NCI-H510A treated with DMSO at 0.1 percent for 48 hours (cell line): Measurements from ENCODE around the gene DPM2.

ENCODE experiments used
- DNase-seq: peaks from one replicate; lab custom pipeline; 2025; lab: John Stamatoyannopoulos, UW

Gene DPM2

GRCh38 chr9:127936347-127936852 lies 1.3 kb downstream of the DPM2 start:
- no peak for DNase-seq

- no peak for DNase-seq
Measured at GRCh38 chr9:127935765-127936221, 1.9 kb downstream of the DPM2 start.

- DNase-seq, result no peak
Measured at GRCh38 chr9:127934986-127935385, 2.7 kb downstream of the DPM2 start.

- DNase-seq, result no peak
Measured at GRCh38 chr9:127934248-127934647, 3.4 kb downstream of the DPM2 start.

- peak; percentile 90 for DNase-seq
Measured at GRCh38 chr9:127931092-127931881, 6.4 kb downstream of the DPM2 start.

- peak; percentile 76 for DNase-seq
Measured at GRCh38 chr9:127930231-127931091, 7.2 kb downstream of the DPM2 start, which contains the start of gene PIP5KL1. Gene PIP5KL1 (minus strand): TSS chr9:127930777. CDS start chr9:127930752, 25 bp downstream.

GRCh38 chr9:127929625-127929979 lies 8.1 kb downstream of the DPM2 start:
- no peak for DNase-seq

GRCh38 chr9:127928676-127929624 lies 8.7 kb downstream of the DPM2 start:
- no peak for DNase-seq

- DNase-seq, result peak; percentile 67
Measured at GRCh38 chr9:127927988-127928675, 9.5 kb downstream of the DPM2 start.

- peak; percentile 71 for DNase-seq
Measured at GRCh38 chr9:127927201-127927987, 10.3 kb downstream of the DPM2 start.

GRCh38 chr9:127926906-127927200 lies 10.8 kb downstream of the DPM2 start:
- DNase-seq, result no peak

- no peak for DNase-seq
Measured at GRCh38 chr9:127925959-127926905, 11.4 kb downstream of the DPM2 start.

GRCh38 chr9:127924736-127925444 lies 12.8 kb downstream of the DPM2 start:
- no peak for DNase-seq

GRCh38 chr9:127923771-127924170 lies 13.9 kb downstream of the DPM2 start:
- DNase-seq, result no peak

GRCh38 chr9:127923046-127923445 lies 14.6 kb downstream of the DPM2 start:
- DNase-seq, result no peak

- DNase-seq, result peak; percentile 43
Measured at GRCh38 chr9:127921557-127922120, 16.0 kb downstream of the DPM2 start.

GRCh38 chr9:127920794-127921193 lies 16.9 kb downstream of the DPM2 start:
- DNase-seq, result no peak

- no peak for DNase-seq
Measured at GRCh38 chr9:127919253-127919815, 18.3 kb downstream of the DPM2 start.
